ENCODE results near the gene TAF4.
"Not testable (repeated sequence)": the region's sequence is repeated elsewhere in the genome, so short reads cannot be mapped to it uniquely, and the experiment has no call there.

The TAF4 gene

GRCh38 chr20:61980647-61981583 is 84.8 kb downstream of the TAF4 start:
- Mint-ChIP-seq H3K27me3 (no peaks in the 10 kb centered on the region), H3K9me3 (peaks cover 11 to 24% of the 10 kb centered on the region in 2 donors), H3K4me1 (peaks cover 30% of the 10 kb centered on the region), H3K27ac (peak overlapping the region; percentile 33 to 74), H3K4me3 (no peak overlapping the region)
- DNase-seq (peak in 1 of 2 donors; percentile 31), ATAC-seq (no peak)

- no peak overlapping the region for H3K27ac Mint-ChIP-seq
- DNase-seq (no peak), ATAC-seq (no peak)
- H3K4me1 Mint-ChIP-seq = peaks cover 30% of the 10 kb centered on the region
- H3K4me3 Mint-ChIP-seq = no peak overlapping the region
- H3K9me3 Mint-ChIP-seq = peaks cover 11 to 24% of the 10 kb centered on the region in 2 donors
- H3K27me3 Mint-ChIP-seq = no peaks in the 10 kb centered on the region
Observed at GRCh38 chr20:61979701-61980635, 85.7 kb downstream of the TAF4 start.

DNA sequence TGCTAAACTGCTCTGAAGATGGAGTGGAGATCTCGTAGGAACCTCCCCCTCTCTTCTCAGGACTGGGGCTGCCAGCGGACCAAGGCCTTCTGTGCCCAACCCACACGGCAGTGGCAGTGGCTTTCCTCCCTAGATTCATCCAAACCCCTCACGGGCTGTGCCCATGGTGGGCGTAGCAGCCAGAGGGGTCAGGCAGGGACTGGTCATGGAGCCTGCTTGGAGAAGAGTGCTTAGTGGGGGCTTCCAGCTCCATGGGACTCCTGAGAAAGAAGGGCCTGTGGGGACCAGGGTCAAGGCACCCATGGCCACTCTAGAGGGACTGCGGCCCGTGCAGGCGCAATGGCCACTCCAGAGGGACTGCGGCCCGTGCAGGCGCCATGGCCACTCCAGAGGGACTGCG is 86.6 kb downstream of the TAF4 start:
- no peak overlapping the region for H3K4me3 Mint-ChIP-seq
- peaks cover 23% of the 10 kb centered on the region for H3K4me1 Mint-ChIP-seq

DNA sequence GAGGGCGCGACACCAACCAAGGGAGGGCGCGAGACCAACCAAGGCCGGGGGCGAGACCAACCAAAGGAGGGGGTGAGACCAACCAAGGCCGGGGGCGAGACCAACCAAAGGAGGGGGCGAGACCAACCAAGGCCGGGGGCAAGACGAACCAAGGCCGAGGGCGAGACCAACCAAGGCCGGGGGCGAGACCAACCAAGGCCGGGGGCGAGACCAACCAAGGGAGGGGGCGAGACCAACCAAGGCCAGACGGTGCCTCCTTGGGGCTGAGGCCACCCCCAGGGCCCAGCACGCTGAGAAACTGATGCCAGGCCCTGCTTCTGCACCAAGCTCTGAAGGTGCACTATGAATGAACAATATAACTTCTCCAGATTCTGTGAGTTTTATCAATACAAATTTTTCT is 87.2 kb downstream of the TAF4 start:
- Mint-ChIP-seq H3K27me3 (no peaks in the 10 kb centered on the region), H3K27ac (peak overlapping the region in 1 of 2 donors; percentile 83)
- no peak for ATAC-seq

More for the DNA sequence above, 86.6 kb downstream of the TAF4 start:
- no peak for ATAC-seq
- Mint-ChIP-seq H3K27me3 (no peaks in the 10 kb centered on the region), H3K27ac (peak overlapping the region in 1 of 2 donors; percentile 83), H3K9me3 (peaks cover 11 to 17% of the 10 kb centered on the region in 2 donors)
- DNase-seq = no peak

DNA sequence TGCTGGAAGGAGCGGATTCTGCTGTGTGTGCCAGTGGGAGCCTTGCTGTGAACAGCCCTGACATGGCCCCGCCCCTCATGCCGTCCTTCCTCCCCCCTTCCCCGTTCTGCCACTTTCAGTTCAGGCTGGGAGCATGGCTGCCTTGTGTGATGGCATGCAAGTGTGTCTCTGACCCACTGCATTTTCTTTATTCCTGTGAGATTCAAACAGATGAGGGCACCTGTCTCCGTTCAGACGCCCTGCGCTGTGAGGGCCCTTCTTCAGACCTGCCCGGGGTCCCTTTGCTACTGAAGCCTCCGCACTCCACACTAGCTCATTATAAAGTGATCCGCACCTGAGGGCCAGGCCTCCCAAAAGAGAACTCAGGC is 88.3 kb downstream of the TAF4 start:
- no peak overlapping the region for H3K4me3 Mint-ChIP-seq
- H3K4me1 Mint-ChIP-seq = peaks cover 17% of the 10 kb centered on the region
- H3K27ac Mint-ChIP-seq = no peak overlapping the region
- no peak for ATAC-seq
- peaks cover 11 to 14% of the 10 kb centered on the region in 2 donors for H3K9me3 Mint-ChIP-seq
- no peaks in the 10 kb centered on the region for H3K27me3 Mint-ChIP-seq
- DNase-seq = no peak

More for the DNA sequence above, 87.2 kb downstream of the TAF4 start:
- Mint-ChIP-seq H3K9me3 (peaks cover 11 to 16% of the 10 kb centered on the region in 2 donors), H3K4me1 (peaks cover 19% of the 10 kb centered on the region), H3K4me3 (no peak overlapping the region)
- no peak for DNase-seq

GRCh38 chr20:61976644-61977418 is 88.8 kb downstream of the TAF4 start:
- Mint-ChIP-seq H3K4me3 (no peak overlapping the region), H3K27me3 (no peaks in the 10 kb centered on the region), H3K9me3 (peaks cover 6 to 8% of the 10 kb centered on the region in 2 donors), H3K27ac (no peak overlapping the region), H3K4me1 (peaks cover 11% of the 10 kb centered on the region)
- ATAC-seq (no peak), DNase-seq (no peak)

DNA sequence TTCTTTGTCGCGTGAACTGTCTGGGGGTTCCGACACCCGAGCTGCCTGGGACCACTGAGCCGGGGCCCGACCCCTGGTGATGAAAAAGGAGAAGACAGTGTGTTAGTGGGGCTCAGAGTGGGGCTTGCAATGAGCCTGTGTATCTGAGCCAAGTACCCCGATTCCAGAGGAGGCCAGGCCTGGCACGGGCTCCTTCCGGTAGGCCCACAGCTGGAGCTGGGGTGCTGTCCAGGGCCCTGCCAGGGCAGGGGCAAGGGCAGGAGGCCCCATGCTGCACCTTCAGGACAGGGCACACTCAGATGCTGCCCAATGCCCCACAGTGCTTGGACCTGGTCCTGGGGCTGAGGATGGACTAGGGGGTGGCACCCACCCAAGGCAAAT is 89.4 kb downstream of the TAF4 start:
- Mint-ChIP-seq H3K27me3 (no peaks in the 10 kb centered on the region), H3K4me3 (no peak overlapping the region), H3K4me1 (peaks cover 6% of the 10 kb centered on the region), H3K9me3 (peaks cover 2% of the 10 kb centered on the region in 2 donors), H3K27ac (peak overlapping the region in 1 of 2 donors; percentile 71)
- no peak for ATAC-seq
- no peak for DNase-seq

DNA sequence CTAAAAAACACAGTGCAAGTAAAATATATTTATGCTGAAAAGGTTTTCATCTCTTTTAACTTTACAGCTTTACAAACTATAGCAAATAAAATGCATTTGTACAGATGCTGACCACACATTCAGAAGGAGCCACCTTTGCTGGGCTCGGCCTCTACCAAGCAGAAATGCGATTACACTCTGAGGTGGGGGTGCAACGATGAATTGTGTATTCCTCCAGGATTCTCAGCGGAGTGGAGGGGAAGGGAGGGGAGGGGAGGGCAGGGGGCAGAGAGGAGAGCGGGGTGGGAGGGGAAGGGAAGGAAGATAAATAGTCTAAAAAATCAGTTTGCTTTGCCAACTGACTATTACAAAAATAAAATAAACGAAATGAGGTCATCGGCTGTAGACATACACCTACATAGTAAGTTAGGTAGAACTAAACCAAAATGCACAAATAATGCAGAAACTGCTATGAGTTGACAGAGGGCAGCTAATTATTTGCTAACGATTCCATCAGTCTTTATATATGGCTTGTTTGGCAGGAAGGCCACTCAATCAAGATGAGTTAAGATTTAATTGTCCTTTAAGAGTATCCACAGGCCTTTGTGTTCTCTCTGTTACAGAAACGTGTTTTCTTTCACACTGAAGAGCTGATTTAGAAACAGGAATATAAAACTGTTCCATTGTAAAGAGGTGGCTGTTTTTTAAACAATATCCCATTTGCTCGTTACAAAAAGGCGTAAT is 90.1 kb downstream of the TAF4 start:
- Mint-ChIP-seq H3K4me1 (no peaks in the 10 kb centered on the region), H3K9me3 (no peaks in the 10 kb centered on the region), H3K4me3 (no peak overlapping the region), H3K27me3 (no peaks in the 10 kb centered on the region), H3K27ac (peak overlapping the region in 1 of 2 donors; percentile 71)
- no peak for ATAC-seq
- no peak for DNase-seq

- Mint-ChIP-seq H3K4me1 (no peaks in the 10 kb centered on the region), H3K9me3 (no peaks in the 10 kb centered on the region), H3K27me3 (no peaks in the 10 kb centered on the region), H3K27ac (no peak overlapping the region), H3K4me3 (no peak overlapping the region)
- DNase-seq = no peak
- ATAC-seq = no peak
Observed at GRCh38 chr20:61974357-61974665, 91.4 kb downstream of the TAF4 start.

DNA sequence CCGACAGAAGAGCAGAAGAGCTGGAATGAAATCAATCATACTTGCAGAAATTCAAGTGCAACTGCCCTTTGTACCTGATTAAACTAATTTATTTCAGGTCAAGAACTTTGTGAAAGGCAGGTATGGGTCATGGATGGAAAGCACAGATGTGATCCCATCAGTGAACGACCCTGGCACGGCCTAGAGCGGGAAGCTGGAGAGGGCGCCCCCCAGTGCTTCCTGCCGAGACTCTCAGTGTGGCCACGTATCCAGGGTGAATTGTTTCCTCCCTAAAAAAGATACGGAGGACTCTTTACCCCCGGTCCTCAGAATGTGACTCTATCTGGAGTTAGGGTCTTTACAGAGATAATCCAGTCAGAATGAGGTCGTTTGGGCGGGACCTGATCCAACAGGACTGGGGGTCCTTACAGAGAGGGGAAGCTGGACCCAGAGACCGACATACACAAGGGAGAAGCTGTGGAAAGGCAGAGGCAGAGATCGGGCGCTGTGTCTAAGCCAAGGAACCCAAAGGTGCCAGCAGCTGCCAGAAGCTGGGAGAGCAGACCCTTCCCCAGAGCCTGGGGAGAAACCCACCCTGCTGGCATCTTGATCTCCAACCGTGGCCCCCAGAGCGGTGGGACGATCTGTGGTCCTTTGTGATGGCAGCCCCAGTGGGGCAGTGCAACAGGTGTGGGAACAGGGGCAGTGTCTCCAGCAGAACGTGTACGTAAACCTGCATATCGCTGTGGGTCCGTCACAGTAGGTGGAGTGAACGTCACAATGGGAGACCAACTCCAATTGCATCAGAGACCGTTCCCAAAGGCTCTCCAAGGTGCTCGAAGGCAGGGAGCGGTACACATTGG is 91.9 kb downstream of the TAF4 start:
- ATAC-seq (no peak), DNase-seq (no peak)
- no peaks in the 10 kb centered on the region for H3K9me3 Mint-ChIP-seq
- H3K27me3 Mint-ChIP-seq = no peaks in the 10 kb centered on the region
- no peaks in the 10 kb centered on the region for H3K4me1 Mint-ChIP-seq
- H3K27ac Mint-ChIP-seq = no peak overlapping the region
- no peak overlapping the region for H3K4me3 Mint-ChIP-seq

DNA sequence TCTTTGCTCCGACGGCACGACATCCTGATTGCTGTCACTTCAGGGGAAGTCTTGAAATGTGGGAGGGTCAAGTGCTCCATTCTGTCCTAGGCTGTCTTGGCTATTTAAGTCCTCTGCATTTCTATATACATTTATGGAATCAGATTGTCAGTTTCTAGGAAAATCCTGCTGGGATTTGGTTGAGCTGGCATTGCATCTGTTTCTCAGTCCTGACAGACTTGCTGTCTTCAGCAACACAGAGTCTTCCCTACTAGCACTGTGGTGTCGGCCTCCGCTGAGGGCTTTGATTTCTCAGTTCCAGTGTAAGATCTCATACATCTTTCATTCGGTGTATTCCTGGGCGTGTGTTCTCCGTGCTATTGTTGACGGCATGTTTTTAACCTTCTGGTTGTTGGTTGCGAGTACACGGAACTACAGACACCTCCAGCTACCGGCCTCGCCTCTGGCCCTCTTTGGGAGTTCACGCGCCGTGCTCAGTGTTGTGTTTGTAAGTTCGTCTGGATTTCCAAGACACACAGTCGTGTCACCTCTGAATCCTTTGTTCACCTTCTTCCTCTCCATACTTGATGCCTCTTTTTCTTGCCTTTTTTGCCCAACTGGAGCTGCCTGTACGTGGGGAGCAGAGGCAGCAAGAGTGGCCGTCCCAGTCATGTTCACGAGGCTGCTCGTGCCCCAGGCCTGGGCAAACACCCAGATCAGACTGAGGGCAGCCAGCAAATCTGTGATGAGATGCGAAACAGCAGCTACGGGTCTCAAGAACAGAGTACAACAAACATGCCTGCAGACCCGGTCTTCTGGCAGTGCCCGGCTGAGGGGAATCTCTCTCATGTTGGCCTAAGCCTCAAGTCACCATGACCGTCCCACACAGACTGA is 92.8 kb downstream of the TAF4 start:
- no peaks in the 10 kb centered on the region for H3K9me3 Mint-ChIP-seq
- H3K4me3 Mint-ChIP-seq = no peak overlapping the region
- no peaks in the 10 kb centered on the region for H3K4me1 Mint-ChIP-seq
- ATAC-seq (no peak), DNase-seq (no peak)
- H3K27me3 Mint-ChIP-seq = peaks cover 8% of the 10 kb centered on the region
- H3K27ac Mint-ChIP-seq = no peak overlapping the region

GRCh38 chr20:61971595-61971994 is 94.1 kb downstream of the TAF4 start:
- ATAC-seq, H3K27ac Mint-ChIP-seq, H3K4me3 Mint-ChIP-seq, H3K4me1 Mint-ChIP-seq, H3K9me3 Mint-ChIP-seq, DNase-seq: not testable (repeated sequence)
- peaks cover 17% of the 10 kb centered on the region for H3K27me3 Mint-ChIP-seq

DNA sequence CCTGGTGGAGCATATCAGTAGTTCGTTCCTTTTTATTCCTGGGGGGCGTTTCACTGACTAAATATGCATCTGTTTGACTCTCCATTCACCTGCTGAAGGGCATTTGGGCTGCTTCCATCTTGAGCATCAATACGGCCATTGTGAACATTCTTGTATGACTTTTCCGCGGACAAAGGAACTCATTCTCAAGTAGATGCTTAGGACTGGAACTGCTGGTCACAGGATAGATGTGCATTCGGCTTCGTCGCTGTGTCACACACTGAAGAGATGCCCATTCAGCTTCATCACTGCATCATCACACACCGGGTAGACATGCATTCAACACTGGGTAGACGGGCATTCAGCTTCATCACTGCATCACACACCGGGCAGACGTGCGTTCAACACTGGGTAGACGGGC is 95.3 kb downstream of the TAF4 start:
- H3K4me3 Mint-ChIP-seq = no peak overlapping the region
- H3K4me1 Mint-ChIP-seq = peaks cover 6% of the 10 kb centered on the region
- no peak overlapping the region for H3K27ac Mint-ChIP-seq
- no peak for DNase-seq
- H3K27me3 Mint-ChIP-seq = peaks cover 28% of the 10 kb centered on the region
- ATAC-seq = no peak
- no peaks in the 10 kb centered on the region for H3K9me3 Mint-ChIP-seq
